HG03139 (cell line): ENCODE data around the gene SSH2.
"Not testable (repeated sequence)": the region's sequence is repeated elsewhere in the genome, so short reads cannot be mapped to it uniquely, and the experiment has no call there.

Experiments
- ATAC-seq: cut with Tn5 transposase; IDR thresholded peaks from one replicate; pipeline ENCODE4 v1.9.1; 2021; ENCODE audit not compliant: unreplicated experiment

Gene SSH2

DNA sequence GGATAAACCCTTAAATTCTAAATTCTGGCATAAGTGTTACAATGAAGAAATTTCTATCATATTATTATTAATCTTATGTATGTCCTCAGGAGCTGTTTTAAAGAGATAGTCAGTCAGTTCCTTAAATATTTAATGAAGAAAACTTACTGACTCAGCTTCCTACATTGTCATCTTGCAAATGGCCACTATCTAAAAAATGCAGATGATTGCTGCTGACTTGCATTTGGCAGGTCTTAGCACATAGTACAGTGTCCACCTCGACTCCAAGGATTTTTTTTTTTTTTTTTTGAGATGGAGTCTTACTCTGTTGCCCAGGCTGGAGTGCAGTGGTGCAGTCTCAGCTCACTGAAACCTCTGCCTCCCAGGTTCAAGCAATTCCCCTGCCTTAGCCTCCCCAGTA is 252.2 kb downstream of the SSH2 start:
- ATAC-seq, result no peak

DNA sequence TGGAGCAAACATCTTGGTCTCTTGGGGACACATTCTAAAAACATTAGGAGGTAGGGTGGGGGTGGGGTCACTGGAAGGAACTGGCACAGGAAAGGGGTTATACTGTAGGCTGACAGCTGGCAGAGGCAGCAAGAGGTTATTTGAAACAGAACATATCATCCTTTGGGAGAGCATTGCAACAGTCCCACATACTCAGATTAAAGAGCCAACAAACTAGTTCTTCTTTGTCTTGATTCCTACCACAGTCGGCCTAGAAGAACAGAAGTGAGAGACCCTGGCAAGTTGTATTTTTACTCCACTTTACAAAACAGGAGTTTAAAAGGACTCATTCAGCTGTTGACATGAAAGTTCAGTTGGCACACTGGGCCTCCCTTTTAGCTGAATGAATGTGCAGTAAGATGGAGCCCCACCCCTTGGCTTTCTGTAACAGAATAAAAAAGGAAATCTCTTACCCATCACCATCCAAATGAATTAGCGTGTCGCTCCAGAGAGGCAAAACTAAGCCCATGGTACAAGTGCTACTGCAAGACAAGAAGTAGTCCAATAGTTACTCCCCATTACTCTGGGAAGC is 252.7 kb downstream of the SSH2 start:
- no peak for ATAC-seq

DNA sequence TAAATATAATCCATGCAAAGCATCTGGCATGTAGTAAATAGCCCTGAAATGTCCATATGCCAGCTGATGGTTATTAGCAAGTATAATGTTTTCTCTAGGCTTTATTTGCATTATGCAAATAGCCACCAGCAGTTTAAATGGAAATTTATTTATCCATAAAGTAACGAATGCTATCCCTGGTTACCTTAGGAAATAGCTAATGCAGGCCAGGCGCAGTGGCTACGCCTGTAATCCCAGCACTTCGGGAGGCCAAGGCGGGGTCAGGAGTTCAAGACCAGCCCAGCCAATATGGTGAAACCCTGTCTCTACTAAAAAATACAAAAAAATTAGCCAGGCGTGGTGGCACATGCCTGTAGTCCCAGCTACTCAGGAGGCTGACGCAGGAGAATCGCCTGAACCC is 254.1 kb downstream of the SSH2 start:
- not testable (repeated sequence) for ATAC-seq

DNA sequence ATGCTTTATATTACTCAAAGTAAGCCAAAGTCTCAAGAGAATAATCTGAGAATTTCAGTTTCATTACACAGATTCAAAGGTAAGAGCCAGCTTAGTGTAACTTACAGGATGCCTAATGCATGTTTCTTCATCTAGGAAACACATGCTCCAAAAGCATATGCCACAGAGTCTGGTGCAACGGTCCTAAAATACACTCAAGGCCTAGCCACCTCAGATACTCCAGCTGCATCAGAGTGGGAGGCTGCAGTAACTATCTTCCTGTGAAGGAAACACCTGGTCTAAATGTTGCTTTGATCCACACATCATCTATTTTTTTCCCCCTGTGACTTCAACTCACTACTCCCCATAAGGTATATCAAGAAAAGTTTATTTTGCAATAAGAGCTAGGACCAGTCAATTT is 255.7 kb downstream of the SSH2 start:
- no peak for ATAC-seq

DNA sequence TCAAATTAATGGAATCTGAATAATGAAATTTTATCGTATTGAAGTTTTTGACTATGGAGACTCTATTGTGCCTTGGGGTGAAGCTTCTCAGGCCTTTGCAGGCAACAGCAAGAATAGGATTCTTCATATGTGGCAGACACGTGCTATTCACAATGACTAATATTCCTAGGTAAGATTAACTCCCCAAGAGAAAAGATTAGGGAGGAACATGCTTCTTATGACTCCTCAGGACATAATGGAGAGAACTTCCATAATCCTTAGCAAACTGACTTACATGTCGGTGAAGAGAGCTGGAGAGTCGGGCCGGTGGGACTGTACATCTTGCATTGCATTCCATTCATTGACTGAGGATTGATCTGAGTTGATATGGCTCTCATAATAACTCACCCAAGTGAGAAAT is 258.4 kb downstream of the SSH2 start:
- ATAC-seq, result no peak

DNA sequence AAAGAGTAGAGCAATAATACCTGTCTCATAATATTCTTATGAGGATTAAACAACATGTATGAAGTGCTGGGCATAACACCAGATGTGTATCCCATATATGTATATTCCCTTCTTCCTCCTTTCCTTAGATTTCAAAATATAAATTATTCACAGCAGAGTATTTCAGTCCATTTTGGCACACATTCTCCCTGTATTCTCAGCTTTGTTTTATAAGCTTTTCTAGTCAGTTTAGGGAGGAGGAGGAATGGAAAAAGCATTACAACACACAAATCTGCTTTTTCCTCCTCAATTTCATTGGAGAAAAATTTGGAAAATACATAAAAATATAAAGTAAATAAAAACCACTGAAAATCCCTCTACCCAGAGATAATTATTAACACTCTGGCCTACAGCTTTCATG is 260.8 kb downstream of the SSH2 start:
- no peak for ATAC-seq

DNA sequence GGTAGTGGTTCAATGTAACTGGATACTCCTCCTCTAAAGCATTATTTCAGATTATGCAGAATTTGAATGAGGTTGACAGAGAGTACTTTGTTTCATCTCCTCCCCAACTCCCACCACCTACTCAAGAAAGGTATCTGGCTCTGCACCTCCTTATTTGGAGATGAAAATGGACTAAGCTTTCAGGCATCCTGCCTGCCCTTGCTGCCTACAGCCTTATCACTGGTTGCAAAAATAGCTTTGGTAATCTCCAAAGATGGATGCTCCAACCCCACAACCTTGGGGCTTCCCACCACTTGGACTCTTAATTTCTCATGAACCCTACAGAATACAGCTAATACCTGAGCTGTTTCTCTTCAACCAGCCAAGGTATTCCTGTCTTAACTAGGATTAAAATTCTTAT is 262.1 kb downstream of the SSH2 start:
- ATAC-seq, result no peak

DNA sequence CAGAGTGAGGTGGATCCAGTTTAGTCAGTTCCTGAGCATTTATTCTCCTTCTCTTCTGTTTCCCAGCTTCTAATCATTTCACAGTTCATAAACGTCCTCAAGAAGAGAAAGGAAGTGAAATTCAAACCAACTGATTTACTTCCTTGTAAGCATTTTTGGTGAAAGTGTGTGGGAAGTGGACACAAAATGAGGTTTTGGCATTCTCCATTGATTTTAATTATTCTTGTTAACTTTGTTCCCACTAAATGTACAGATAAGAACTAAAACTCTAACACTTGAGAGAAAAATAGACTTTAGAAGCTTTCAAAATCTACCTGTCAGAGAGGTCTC is 264.6 kb downstream of the SSH2 start:
- ATAC-seq, result no peak

DNA sequence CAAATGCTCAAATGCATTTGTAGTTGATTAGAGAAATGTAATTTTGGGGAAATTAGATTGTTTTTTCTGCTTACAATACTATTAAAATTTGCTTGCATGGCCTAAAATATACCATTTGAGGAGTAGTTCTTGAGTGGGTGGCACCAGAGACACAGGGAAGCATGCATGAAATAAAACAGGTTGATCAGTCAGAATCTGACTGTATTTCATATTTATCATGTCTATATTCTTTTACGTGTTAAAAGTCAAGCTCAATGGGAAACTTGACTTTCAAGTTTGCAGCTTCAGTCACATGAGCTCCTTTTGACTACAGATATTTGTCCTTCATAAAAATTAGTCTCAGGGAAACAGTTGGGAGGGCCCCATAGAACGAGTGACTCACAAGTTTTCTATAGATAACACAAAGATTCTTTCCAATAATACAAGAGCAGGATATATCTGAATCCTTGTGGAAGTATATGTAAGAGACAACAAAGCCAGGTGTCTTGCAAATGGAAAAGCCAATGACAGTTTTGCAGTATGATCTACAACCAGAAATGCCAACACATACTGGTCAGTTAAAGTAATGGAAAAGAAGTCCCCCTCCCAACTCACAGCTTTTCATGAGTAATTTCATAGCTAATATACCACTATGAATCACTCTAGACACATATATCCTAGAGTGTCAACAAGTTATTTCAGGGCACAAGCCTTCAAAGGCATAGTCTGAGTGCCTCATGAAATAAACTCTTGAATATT is 265.1 kb downstream of the SSH2 start:
- no peak for ATAC-seq

DNA sequence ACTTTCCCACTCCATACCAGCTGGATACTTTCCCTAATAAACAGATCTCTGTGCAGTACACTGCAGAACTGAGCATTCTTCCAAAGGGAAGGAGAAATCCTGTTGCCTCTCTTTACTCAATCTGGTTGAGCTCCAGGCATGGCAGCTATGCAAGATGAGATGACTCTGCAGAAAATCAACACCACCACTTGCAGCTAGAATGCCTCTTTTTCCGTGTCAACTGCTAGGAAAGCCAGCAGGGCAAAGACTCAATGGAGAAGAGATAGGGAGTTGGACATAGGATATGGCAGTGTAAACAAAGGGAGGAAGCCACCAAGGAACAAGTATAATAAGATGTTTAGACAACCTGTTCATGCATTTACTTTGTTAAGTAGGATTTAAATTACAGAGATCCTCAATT is 266.9 kb downstream of the SSH2 start:
- no peak for ATAC-seq

DNA sequence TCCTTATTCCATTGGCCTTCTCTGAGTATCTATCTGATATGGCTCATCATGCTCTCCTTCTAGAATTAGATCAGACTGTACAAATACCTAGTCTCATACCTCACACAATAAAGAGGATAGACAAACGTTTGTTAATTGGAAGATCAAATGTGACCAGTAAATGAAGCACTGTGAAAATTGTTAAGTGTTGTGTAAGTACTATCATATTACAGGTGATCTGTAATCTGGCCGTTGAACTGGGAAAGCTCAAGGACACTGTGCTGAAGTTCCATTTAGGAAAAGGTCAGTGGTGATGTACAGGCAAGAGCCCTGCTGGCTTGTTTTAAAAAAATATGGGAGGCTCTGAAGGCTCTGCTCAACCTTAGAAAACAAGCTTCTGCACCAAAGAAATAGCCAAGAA is 268.8 kb downstream of the SSH2 start:
- ATAC-seq, result no peak

DNA sequence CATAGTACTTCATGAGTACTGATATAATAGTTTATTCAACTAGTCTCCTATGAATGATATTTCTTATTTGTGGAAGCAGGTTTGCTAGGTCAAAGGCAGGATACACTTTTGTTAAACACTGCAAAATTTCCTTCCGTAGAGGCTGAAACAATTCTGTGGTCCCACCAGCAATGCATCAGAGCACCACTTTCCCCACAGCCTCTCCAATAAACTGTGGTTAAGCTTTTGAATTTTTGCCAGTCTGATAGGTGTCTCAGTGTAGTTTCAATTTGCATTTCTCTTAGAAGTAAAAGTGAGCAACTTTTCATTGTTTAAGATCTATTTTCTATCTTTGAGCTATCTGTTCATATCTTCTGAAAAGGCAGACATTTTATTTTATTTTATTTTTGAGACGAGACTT is 270.9 kb downstream of the SSH2 start:
- no peak for ATAC-seq

DNA sequence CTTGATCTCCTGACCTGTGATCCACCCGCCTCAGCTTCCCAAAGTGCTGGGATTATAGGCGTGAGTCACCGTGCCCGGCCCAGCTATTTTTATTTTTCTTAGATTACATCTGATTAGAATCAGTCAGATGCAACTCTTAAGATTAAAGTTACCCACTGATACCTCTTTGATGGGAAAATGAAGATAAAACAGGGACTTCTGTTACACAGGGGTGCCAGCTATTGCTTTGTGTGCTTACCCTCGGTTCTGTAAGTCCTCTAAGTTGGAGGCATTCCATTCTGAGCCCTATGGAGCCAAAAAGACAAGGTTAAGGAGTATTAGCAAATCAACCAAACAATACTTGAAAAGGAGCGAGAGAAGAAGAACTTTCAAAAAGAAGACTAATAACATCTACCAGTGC is 274.7 kb downstream of the SSH2 start:
- ATAC-seq, result no peak

DNA sequence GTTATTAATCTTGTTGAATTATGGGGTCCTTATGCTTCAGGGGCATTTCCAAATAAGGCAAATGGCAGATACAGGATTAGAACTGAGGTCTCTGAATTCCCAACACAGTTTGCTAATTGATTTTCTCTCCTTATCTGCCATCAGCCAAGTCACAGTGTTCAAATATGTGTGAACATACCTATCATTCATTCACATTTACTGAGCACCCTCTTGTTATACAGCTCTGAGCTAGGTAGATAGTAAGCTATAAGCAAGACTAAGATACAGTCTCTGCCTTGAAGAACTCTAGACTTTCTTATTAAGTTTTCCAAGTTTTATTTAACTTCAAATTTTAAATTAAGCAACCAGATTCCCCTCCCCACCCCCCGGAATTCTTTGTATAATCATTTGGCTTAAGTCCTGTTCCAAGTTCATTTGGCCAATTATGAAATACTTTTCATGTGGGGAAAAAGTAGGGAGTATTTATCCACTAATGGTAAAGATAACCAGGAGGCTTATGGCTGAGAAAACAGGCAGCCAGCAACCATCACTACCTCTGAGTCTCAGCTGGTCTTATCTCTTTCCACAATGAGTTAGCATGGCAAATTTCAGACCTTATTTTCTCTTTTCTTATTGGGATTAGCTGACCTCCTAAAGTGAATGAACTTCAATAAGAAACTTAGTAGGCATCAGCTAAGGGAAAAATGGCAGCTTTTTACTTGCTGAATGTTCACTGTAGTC is 275.9 kb downstream of the SSH2 start:
- no peak for ATAC-seq

DNA sequence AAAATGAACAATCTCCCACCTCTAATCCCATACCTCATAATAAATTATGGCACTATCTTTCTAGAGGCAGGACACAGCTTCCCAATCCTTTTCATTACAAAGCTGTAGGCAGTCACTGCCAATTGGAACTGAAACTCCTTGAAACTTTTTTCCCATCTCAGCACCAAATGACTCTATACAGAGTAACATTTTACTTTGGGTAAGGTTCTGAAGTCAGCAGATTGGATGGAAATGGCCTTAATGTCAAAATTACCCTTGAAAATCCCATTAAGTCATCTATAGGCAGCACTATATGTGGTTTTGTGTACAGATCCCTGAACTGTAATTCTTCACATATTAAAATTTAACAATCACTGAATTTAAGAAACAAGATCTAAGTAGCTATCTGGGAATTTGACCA is 277.1 kb downstream of the SSH2 start:
- no peak for ATAC-seq

DNA sequence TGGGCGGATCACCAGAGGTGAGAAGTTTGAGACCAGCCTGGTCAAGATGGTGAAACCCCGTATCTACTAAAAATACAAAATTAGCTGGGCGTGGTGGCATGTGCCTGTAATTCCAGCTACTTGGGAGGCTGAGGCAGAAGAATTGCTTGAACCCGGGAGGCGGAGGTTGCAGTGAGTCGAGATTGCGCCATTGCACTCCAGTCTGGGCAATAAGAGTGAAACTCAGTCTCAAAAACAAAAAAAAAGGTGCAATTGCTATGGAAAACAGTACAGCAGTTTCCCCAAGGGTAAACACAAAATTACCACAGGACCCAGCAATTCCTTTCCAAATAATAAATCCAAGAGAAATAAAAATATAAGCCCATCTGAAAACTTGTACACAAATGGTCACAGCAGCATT is 278.1 kb downstream of the SSH2 start:
- not testable (repeated sequence) for ATAC-seq

DNA sequence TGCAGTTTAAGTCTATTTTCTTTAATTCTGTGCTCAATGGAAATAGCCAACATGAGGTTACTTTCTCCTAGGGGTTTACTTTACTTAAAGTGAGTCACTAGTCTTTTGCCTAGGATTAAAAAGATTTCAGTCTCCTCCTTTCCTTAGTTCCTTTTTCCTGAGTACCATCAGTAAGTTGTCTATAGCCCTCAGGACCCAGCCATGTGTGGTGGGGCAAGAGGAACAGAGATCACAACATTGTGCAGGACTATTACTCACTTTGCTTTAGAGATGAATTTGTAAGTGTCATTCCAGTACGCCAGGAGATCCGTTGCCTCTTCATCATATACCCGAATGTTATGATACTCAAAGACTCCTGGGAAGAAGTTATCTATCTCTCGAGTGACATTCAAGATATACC is 279.6 kb downstream of the SSH2 start:
- ATAC-seq, result no peak

DNA sequence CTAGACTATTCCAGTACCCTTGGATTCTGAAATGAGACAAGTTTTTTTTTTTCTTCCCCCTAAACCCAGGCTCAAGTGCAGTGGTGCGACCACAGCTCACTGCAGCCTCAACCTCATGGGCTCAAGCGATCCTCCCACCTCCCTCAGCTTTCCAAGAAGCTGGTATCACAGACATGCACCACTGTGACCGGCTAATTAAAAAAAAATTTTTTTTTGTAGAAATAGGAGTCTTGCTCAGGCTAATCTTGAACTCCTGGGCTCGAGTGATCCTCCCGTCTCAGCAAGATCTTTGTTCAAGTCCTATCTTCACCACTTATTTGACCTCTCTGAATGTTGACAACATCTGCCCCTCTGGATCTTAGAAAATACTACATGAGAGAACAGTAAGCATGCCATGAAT is 280.7 kb downstream of the SSH2 start:
- ATAC-seq, result no peak

DNA sequence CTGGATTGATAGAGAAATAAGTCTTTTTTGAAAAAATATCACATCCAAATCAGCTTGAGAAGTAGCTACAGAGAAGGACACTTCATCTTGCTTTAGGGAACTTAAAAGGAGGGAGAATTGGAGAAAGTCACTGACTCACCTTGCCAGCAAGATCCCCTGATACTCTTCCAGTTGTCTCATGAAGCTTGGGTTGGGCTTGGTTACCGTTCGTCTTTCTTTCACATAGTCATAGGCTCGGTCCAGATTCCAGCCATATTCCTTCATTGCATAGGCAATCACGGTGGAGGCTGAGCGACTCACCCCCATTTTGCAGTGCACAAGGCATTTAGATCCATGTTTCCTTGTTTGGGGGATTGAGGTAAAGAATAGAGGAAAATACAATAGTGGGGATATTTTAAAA is 282.0 kb downstream of the SSH2 start:
- no peak for ATAC-seq

DNA sequence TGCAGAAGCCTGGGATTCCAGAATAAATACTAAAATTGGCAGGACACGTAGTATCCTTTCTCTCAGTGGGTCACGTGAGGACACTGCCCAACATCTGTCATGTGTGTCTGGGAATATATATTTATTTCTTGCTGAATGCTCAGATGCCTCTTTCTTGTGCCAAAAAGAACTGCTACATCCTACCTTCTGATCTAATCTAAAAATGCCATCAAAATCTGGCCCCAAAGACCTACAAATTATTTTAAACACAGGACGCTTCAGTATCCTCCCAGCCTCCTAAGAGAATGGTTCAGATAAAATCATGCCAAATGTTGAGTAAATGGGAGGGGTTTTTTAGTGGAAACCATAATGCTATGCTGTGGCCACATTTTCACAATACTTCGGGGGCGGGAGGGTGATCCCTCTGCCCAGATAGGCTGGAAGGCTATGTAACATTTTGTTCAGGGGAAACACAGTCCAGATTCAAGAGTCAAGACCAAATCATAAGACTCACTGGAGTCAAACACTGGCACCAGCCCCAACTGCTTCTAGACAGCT is 284.4 kb downstream of the SSH2 start:
- no peak for ATAC-seq

DNA sequence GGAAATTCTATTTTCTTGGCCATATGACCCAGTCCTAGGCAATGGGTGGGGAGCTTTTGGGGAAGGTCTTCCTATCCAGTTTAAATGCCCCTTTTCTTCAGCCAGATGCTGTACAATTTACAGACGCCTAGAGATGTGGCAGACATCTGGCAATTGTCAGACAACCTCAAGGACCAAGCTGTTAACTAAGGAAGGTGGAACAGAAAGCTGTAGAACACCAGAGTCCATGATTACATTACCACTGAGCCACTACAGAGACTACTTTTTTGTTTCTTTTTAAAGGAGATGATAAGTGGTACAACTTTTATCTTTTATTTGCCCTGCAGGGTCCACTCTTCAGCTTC is 286.2 kb downstream of the SSH2 start:
- ATAC-seq, result no peak

DNA sequence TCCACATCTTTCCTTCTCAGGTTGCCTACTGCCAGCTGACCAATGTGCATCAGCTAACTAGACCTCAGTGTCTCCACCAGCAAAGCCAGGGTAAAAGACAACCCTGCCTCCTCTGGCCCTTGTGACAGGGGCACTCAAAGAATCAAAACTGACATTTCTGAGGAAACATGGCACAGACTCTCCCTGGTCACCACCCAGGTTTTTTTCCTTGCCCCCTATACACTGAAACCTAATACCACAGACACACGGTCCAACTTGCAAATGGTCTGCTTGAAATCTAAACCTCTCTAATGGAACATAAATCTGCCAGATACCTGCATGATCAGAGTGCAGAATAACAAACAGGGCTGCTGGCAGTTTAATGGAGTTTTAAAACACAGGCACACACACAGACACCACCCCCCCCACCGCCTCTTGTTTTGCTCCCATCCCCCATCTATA is 287.8 kb downstream of the SSH2 start:
- ATAC-seq, result no peak
